Stimulated activated CD4-positive, alpha-beta T cell treated with anti-CD3 and anti-CD28 coated beads, TNF-alpha, amount 100 ng/mL, for 1 hour (primary cell): ENCODE results near the gene POMP.
"Not testable (repeated sequence)": the region's sequence is repeated elsewhere in the genome, so short reads cannot be mapped to it uniquely, and the experiment has no call there.

Experiments
- DNase-seq, 3 donors: peaks; one replicate each; pipeline ENCODE4 v3.0.0-alpha.2; 2020; ENCODE audit warnings: low read depth in 3 of 3, low spot score in 1 of 3

POMP gene

DNA sequence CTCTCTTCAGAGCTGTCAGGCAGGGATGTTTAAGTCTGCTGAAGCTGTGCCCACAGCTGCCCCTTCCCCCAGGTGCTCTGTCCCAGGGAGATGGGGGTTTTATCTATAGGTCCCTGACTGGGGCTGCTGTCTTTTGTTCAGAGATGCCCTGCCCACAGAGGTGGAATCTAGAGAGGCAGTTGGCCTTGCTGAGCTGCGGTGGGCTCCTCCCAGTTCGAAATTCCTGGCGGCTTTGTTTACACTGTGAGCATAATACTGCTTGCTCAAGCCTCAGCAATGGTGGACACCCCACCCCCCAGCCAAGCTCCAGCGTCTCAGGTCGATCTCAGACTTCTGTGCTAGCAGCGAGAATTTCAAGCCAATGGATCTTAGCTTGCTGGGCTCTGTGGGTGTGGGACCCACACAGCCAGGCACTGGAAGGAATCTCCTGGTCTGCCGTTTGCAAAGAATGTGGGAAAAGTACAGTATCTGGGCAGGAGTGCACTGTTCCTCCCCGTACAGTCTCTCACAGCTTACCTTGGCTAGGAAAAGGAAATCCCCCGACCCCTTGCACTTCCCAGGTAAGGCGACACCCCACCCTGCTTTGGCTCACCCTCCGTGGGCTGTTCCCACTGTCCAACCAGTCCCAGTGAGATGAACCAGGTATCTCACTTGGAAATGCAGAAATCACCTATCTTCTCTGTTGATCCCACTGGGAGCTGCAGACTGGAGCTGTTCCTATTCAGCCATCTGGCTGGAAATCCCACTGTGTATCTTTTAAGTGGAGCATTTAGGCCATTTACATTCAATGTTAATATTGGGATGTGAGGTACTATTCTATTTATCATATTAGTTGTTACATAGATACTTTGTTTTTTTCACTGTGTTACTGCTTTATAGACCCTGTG, 34.9 kb downstream of the POMP start:
- DNase-seq = not testable (repeated sequence)

DNA sequence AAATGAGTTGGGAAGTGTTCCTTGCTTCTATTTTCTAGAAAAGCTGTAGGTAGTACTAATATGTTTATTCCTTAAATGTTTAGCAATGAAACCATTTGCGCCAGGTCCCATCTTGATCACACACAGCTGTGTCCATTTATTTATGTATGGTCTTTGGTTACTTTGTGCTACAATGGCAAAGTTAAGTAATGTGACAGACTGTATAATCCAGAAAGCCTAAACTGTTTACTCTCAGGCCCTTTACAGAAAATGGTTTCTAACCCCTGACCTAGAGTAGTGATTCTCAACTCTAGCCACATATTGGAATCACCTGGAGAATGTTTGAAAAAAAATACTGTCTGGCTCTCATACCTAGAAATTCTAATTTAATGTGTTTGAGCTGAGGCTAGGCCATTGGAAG, 38.5 kb downstream of the POMP start:
- no peak for DNase-seq

GRCh38 chr13:28699246-28699645, 40.3 kb downstream of the POMP start:
- no peak for DNase-seq

- no peak for DNase-seq
Measured at GRCh38 chr13:28704282-28704681, 45.4 kb downstream of the POMP start.

DNA sequence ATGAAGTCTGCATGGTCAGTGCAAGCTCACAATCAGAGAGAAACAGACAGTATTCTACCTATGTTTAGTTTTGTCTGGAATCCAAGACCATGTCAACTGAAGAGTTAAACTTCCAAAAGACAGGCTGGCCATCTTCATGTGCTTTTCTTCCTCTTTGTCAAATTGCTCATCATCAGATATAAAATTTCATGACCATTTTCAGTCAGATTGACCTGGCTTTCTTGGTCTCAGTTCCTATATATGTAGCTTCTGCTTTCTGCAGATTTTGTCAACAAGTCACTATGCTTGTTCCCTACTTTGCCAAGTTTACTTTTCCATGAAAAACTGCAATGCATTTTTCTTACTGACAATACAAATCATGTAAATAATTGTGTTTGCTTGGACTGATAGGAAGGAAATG, 46.0 kb downstream of the POMP start:
- no peak for DNase-seq

DNA sequence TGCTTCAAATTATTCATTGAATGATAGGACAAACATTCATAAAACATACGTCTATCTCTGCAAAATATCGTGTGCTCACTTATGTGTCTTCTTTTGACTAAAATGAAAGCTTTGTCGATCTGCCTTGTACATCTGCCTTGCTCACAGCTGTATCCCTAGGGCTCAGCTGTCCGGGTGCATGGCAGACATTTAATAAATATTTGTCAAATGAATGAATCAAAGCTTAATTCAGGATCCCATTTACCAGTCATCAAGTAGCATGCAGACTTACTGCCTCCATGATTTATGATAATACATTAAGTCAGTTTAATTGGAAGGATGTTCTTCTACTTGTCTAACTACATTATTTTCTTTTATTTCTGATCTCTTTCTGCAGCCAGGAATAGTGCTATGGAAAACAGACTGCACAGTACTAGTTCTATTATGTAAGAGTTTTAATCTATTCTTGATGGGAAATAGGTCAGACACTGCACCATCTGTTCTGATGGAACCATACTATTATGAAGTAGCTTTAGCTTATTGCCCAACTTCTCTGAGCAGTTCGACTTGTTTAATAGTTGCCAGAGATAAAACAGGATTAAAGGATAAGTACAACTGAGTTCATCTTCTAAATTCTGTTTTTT, 46.6 kb downstream of the POMP start:
- DNase-seq = no peak

DNA sequence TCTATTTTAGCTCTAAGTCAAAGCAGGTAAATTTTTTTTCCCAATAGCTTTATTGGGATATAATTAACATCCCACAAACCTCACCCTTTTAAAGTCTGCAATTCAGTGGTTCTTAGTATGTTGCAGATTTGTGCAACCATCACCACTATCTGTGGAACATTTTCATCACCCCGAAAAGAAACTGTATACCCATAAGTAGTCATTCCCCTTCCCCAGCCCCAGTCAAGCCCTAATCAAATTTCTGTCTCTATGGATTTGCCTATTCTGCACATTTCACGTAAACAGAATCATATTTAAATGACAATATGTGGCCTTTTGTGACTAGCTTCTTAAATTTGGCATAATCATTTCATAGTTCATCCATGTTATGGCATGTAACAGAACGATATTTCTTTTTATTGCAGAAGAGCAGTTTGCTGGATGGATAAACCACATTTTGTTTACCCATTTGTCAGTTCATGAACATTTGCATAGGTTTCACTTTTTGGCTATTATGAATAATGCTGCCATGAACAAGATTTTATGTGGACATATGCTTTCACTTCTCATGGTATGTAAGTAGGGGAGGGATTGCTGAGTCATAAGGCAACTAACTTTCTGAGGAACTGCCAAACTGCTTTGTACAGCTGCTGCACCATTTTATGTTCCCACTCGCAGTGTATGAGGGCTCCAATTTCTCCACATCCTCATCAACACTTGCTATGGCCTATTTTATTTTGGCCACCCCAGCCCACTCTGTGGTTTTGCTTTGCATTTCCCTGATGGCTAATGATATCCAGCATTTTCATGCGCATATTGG, 48.9 kb downstream of the POMP start:
- DNase-seq = no peak

GRCh38 chr13:28710161-28710560, 51.2 kb downstream of the POMP start:
- no peak for DNase-seq

- DNase-seq = no peak
Measured at GRCh38 chr13:28714651-28715050, 55.7 kb downstream of the POMP start.

- DNase-seq = no peak
Measured at GRCh38 chr13:28716511-28716910, 57.6 kb downstream of the POMP start.

DNA sequence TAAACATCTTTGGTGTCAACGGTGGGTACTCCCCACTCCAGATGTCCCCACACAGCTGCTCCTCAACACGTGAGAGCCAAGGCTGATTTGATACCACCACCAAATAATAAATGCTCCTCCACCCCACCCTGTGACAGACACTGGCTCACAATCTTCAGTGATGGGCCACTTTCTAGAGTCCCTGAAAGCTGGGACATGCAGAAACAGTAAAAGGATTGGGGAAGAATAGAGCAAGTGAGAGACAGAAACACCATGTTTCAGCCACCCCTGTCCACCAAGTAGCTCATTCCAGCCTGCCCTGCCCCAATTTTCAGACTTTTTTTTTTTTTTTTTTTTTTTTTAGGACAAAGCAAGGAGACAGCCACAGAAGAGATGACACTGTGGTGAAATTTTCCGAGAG, 58.2 kb downstream of the POMP start:
- no peak for DNase-seq

- DNase-seq = no peak
Measured at GRCh38 chr13:28718196-28718542, 59.2 kb downstream of the POMP start.

DNA sequence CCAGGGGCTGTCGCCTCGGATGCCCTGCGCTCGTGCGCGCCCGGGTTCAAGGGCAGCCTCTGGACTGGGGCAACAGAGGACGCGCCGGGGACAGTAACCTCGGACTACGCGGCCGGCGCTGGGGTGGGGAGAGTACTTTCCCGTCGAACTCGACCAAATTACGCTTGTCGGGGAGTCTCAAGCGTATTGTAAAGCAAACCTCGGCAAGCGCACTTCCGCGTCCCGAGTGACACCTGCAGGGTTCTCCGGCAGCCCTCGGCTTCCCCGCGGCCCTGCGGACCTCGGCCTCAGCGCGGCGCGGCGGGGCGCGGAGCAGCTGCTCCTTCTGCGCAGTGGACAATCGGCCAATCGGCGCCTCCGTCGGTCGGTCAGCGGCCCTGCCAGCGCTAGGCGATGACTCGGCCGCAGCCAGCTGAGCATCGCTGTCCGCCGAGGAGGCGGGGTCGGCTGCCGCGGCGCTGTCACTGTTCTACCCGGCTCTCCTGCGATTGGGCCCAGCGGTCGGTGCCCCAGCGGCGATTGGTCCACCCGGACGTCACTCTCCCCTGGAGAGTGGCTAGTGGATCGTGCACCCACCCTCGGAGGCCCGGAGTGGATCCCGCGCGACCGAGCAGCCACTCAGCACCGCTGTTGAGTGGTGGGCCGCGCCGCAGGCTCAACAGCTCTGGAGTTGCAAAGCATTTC, 59.8 kb downstream of the POMP start, which contains the start of gene SLC46A3:
TSS of gene SLC46A3 (minus strand) at position 428 of the 684 bp plus-strand sequence. CDS start 972 bp downstream, outside the sequence.
- DNase-seq = peak; percentile 88 to 96 (median 95)

- no peak for DNase-seq
Measured at GRCh38 chr13:28719227-28720055, 60.5 kb downstream of the POMP start.

DNA sequence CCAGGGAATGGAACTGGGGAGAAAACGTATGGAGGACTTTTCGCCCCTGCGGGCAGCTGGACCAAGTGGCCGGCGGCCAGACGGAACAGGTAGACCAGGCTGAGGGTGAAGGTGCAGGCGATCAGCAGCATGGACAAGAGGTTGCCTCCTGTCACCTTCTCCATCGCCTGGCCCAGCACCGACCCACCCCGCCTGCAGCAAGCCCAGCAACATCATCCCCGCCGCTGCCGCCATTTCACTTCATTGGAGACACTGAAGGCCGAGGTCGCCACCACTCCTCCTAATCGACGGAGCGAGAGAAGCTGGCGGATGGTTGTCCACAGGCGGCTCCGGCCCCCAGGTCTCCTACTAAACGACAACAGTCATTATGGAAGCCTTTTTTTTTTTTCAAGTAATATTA, 64.9 kb downstream of the POMP start:
- no peak for DNase-seq

- no peak for DNase-seq
Measured at GRCh38 chr13:28725046-28725610, 66.2 kb downstream of the POMP start.
